Colonic mucosa (tissue), 4 donors: Measurements from ENCODE around the gene RPP14. TPM values are rescaled to one million over a fixed set of nuclear protein-coding genes. Genes with fewer than 3 reads are reported as not detected.

ENCODE experiments used
- DNase-seq: peaks from one replicate; pipeline ENCODE4 v3.0.0-alpha.2; 2020
- H3K27ac ChIP-seq: fragments of 200-600 bp; one replicate; pipeline ENCODE4 v1.8.0; 2021
- H3K27me3 ChIP-seq: fragments of 200-600 bp; one replicate; pipeline ENCODE4 v1.8.0; 2021
- H3K36me3 ChIP-seq: fragments of 200-600 bp; one replicate; pipeline ENCODE4 v1.8.0; 2021
- H3K4me1 ChIP-seq: fragments of 200-600 bp; one replicate; pipeline ENCODE4 v1.8.0; 2021; ENCODE audit warnings: mild to moderate bottlenecking
- H3K4me3 ChIP-seq: fragments of 200-600 bp; one replicate; pipeline ENCODE4 v1.8.0; 2021
- H3K9ac ChIP-seq, 2 donors: one replicate each; pipeline ENCODE4 v1.7.0; 2013; ENCODE audit warnings: control low read depth in 2 of 2, low read depth in 2 of 2, low read length in 2 of 2
- H3K9me3 ChIP-seq: fragments of 200-600 bp; one replicate; pipeline ENCODE4 v1.8.0; 2021
- CTCF ChIP-seq: fragments of 200-600 bp; IDR thresholded peaks from one replicate; pipeline ENCODE4 v1.8.0; 2022; ENCODE audit warnings: antibody characterized with exemption, mild to moderate bottlenecking
- intact Hi-C: fragments of 100-400 bp; cut with DNase I; formaldehyde crosslinking; loops from one replicate; pipeline ENCODE4 v1.14.1; 2022
- total RNA-seq, 2 donors: library from RNA; stranded (reverse); fragmentation: NEBNext Ultra II Directional in 1 of 2; extraction: Animal tissue kit (Norgen Biotek cat#: 25700) in 1 of 2; gene quantifications; one replicate each; pipeline ENCODE4 v1.2.1, GENCODE V29; 2021
- donor health status: healthy.
- donor health status: DM: no; HTN: no; CAD: no.
- donor health status: DM: no; HTN: no; CAD: no.

The RPP14 gene
- total RNA-seq, 2 donors from 2014 or later = 17.8 to 19.5 TPM

DNA sequence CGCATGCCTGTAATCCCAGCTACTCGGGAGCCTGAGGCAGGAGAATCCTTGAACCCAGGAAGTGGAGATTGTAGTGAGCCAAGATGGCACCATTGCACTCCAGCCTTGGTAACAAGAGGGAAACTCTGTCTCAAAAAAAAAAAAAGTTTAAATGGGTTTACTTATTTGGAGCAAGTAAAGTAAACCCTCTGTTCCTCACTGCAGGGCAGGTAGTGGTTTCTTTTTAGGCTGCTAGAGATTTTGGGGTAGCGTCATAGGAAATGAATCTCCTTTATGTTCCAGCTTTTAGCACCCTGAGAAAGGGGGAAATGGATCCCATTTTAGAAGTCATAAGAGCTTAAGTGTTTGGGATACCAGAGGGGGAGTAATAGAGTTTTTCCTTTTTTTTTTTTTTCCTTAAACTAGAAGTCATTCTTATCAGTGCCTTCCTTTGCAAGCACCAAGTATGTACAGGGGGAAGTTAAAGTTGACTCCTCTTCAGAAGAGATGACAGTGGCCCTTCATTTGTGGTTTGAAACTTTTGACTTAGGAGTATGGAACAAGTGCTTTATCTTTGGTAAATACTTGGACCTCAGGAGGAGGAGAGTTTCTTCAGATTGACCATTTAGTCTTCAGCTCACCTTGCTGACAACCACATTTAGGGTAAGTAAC lies 34.7 kb downstream of the RPP14 start:
- Histone ChIP-seq H3K27me3 (no peaks in the 10 kb centered on the region), H3K4me3 (no peak overlapping the region), H3K4me1 (no peaks in the 10 kb centered on the region), H3K9me3 (no peaks in the 10 kb centered on the region), H3K27ac (no peak overlapping the region), H3K36me3 (no peaks in the 10 kb centered on the region), H3K9ac (no peak overlapping the region)
- TF ChIP-seq CTCF = no peak
- no peak for DNase-seq
- intact Hi-C loops = no loop called here

DNA sequence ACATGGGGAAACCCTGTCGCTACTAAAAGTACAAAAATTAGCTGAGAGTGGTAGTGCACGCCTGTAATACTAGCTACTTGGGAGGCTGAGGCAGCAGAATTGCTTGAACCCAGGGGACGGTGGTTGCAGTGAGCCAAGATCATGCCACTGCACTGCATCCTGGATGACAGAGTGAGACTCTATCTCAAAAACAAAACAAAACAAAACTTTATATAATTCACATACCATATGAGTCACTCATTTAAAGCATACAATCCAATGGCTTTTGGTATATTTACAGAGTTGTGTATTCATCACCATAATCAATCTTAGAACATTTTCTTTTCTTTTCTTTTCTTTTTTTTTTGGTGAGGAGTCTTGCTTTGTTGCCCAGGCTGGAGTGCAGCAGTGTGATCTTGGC lies 35.3 kb downstream of the RPP14 start:
- no peak for TF ChIP-seq CTCF
- no peaks in the 10 kb centered on the region for H3K9me3 ChIP-seq
- intact Hi-C loops = no loop called here
- H3K9ac ChIP-seq = no peak overlapping the region
- DNase-seq = no peak
- H3K27ac ChIP-seq = no peak overlapping the region
- no peaks in the 10 kb centered on the region for H3K27me3 ChIP-seq
- H3K4me1 ChIP-seq = no peaks in the 10 kb centered on the region
- H3K4me3 ChIP-seq = no peak overlapping the region
- no peaks in the 10 kb centered on the region for H3K36me3 ChIP-seq

- no peaks in the 10 kb centered on the region for H3K4me1 ChIP-seq
- no peaks in the 10 kb centered on the region for H3K9me3 ChIP-seq
- intact Hi-C loops = no loop called here
- no peaks in the 10 kb centered on the region for H3K27me3 ChIP-seq
- H3K36me3 ChIP-seq = no peaks in the 10 kb centered on the region
- no peak overlapping the region for H3K9ac ChIP-seq
- H3K27ac ChIP-seq = no peak overlapping the region
- no peak for TF ChIP-seq CTCF
- DNase-seq = no peak
- no peak overlapping the region for H3K4me3 ChIP-seq
These were observed 36.6 kb downstream of the RPP14 start for GRCh38 chr3:58342676-58343075.

DNA sequence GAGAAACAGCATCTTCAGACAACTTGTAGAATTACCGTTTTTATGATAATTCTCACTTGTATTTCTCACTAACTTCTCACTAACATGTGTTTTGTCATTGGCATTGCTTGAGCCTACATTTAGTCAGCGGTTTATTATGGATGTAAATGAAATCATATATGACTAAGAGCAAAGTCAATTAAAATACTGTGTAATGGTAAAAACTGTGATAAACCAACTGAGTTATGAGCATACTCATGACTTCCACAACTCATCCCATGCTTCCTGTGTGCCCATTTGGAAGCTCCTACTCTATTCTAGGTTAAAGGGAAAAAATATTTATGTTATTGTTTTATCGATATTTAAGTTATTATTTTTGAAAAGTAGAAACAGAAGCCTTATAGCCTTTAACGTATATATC lies 39.4 kb downstream of the RPP14 start:
- Histone ChIP-seq H3K9me3 (no peaks in the 10 kb centered on the region), H3K27ac (no peak overlapping the region), H3K9ac (no peak overlapping the region), H3K4me1 (no peaks in the 10 kb centered on the region), H3K36me3 (no peaks in the 10 kb centered on the region), H3K4me3 (no peak overlapping the region), H3K27me3 (no peaks in the 10 kb centered on the region)
- intact Hi-C loops = no loop called here
- TF ChIP-seq CTCF = no peak
- no peak for DNase-seq

DNA sequence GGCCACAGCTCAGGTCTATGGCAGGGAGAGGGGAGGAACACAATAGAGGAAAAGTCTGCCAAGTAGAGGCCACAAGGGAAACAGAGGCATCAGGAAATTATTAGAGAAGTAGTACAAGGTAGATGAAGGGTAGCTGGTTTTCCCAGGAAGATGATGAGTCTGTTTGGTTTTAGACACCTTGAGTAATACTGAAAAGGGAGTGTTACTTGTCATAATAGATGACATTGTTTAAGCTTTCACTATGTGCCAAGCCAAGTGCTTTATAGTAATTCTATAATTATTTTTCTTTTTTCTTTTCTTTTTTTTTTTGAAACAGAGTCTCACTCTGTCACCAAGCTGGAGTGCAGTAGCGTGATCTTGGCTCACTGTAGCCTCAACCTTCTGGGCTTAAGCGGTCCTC lies 40.3 kb downstream of the RPP14 start:
- DNase-seq = no peak
- Histone ChIP-seq H3K27ac (no peak overlapping the region), H3K9me3 (no peaks in the 10 kb centered on the region), H3K4me1 (no peaks in the 10 kb centered on the region), H3K27me3 (no peaks in the 10 kb centered on the region), H3K9ac (no peak overlapping the region), H3K36me3 (no peaks in the 10 kb centered on the region), H3K4me3 (no peak overlapping the region)
- intact Hi-C loops = no loop called here
- TF ChIP-seq CTCF = no peak
